Fibroblast of lung (primary cell): ENCODE measurements around the gene STK36. TPM values are rescaled to one million over a fixed set of nuclear protein-coding genes. Genes with fewer than 3 reads are reported as not detected.

Experiments used
- DNase-seq, 2 donors: peaks; one replicate each; pipeline versions ENCODE4 v3.0.0 to v3.0.0-alpha.2; 2010; ENCODE audit warnings: low read depth in 2 of 2
- H2AFZ ChIP-seq: 2 replicates; pipeline ENCODE4 v1.5.1; 2012; ENCODE audit warnings: low read length, control low read depth, inconsistent platforms
- H3K27ac ChIP-seq: 2 replicates; pipeline ENCODE4 v1.5.1; 2011; ENCODE audit warnings: low read length, control low read depth; ENCODE audit not compliant: insufficient read depth
- H3K27me3 ChIP-seq: 2 replicates; pipeline ENCODE4 v1.5.1; 2011; ENCODE audit warnings: mild to moderate bottlenecking, low read length; ENCODE audit not compliant: control insufficient read depth, insufficient read depth
- H3K36me3 ChIP-seq: 2 replicates; pipeline ENCODE4 v1.5.1; 2011; ENCODE audit warnings: low read length; ENCODE audit not compliant: control insufficient read depth, insufficient read depth
- H3K4me1 ChIP-seq: 2 replicates; pipeline ENCODE4 v1.5.1; 2011; ENCODE audit warnings: low read length; ENCODE audit not compliant: control insufficient read depth, insufficient read depth; ENCODE audit errors: extremely low read depth
- H3K4me2 ChIP-seq: 2 replicates; pipeline ENCODE4 v1.5.1; 2011; ENCODE audit warnings: low read length, control low read depth; ENCODE audit not compliant: insufficient read depth; ENCODE audit errors: extremely low read depth
- H3K4me3 ChIP-seq, 4 experiments: fragments of 200-600 bp in 1 of 4; sonication (generic) in 1 of 4; replicated peaks in 1 of 4; 2 replicates each; pipeline ENCODE4 v1.5.1; 2011 to 2016; ENCODE audit warnings: low read length in 4 of 4, low read depth in 3 of 4, mild to moderate bottlenecking in 3 of 4, control low read depth in 2 of 4, inconsistent platforms in 1 of 4, mixed read lengths in 1 of 4; ENCODE audit not compliant: insufficient read depth in 1 of 4; ENCODE audit errors: control extremely low read depth in 1 of 4
- H3K79me2 ChIP-seq: 2 replicates; pipeline ENCODE4 v1.5.1; 2012; ENCODE audit warnings: mild to moderate bottlenecking, low read length, inconsistent platforms; ENCODE audit not compliant: control insufficient read depth, insufficient read depth
- H3K9ac ChIP-seq: 2 replicates; pipeline ENCODE4 v1.5.1; 2011; ENCODE audit warnings: mild to moderate bottlenecking, low read length, control low read depth; ENCODE audit not compliant: insufficient read depth
- H3K9me3 ChIP-seq: 2 replicates; pipeline ENCODE4 v1.5.1; 2012; ENCODE audit warnings: low read depth, low read length; ENCODE audit not compliant: control insufficient read depth, insufficient read depth
- H4K20me1 ChIP-seq: 2 replicates; pipeline ENCODE4 v1.5.1; 2011; ENCODE audit warnings: low read length; ENCODE audit not compliant: control insufficient read depth, insufficient read depth; ENCODE audit errors: extremely low read depth
- EZH2 ChIP-seq: IDR thresholded peaks from 2 replicates; pipeline ENCODE4 v1.5.1; 2012; ENCODE audit warnings: low read length, control low read depth, mild to moderate bottlenecking; ENCODE audit errors: missing control alignments
- polyA plus RNA-seq, 2 donors: library from polyadenylated mRNA; depleted of rRNA in 1 of 2; stranded (reverse) in 1 of 2; unstranded in 1 of 2; fragments of >200 nt; gene quantifications; 2 replicates each; pipeline ENCODE4 v1.2.1, GENCODE V29; 2011 to 2012; ENCODE audit warnings: missing spikeins in 1 of 2
- total RNA-seq: library from RNA; depleted of rRNA; stranded (reverse); fragments of >200 nt; gene quantifications from 2 replicates; pipeline ENCODE4 v1.2.1, GENCODE V29; 2014
- TF ChIP-seq, protein P1 (sequence below), 2 donors: IDR thresholded peaks in 1 of 2; conservative IDR thresholded peaks in 1 of 2; 1 replicate in 1 of 2; 2 replicates in 1 of 2; pipeline ENCODE4 v1.5.1; 2011 to 2012; ENCODE audit warnings: low read length in 2 of 2, control low read depth in 1 of 2, inconsistent platforms in 1 of 2, low read depth in 1 of 2, mild to moderate bottlenecking in 1 of 2

The STK36 gene
- total and polyA plus RNA-seq, 2 donors (not counting 1 experiment from before 2014, with no cell fraction given), result 21.4 to 36.0 TPM

DNA sequence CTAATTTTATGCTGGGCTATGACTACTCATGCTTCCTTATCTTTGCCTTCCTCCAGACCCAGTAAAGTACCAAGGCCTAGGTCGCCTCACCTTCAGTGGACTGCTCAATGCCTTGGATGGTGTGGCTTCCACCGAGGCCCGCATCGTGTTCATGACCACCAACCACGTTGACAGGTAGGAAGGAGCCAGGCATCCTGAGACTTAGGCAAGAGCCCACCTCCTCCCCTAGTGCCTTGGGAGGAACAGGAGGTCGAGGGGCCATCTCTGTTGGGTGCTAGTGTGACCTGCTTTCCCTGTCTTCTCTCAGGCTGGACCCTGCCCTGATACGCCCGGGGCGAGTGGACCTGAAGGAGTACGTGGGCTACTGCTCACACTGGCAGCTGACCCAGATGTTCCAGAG, 9.1 kb upstream of the STK36 start:
- TF ChIP-seq, protein P1, sequence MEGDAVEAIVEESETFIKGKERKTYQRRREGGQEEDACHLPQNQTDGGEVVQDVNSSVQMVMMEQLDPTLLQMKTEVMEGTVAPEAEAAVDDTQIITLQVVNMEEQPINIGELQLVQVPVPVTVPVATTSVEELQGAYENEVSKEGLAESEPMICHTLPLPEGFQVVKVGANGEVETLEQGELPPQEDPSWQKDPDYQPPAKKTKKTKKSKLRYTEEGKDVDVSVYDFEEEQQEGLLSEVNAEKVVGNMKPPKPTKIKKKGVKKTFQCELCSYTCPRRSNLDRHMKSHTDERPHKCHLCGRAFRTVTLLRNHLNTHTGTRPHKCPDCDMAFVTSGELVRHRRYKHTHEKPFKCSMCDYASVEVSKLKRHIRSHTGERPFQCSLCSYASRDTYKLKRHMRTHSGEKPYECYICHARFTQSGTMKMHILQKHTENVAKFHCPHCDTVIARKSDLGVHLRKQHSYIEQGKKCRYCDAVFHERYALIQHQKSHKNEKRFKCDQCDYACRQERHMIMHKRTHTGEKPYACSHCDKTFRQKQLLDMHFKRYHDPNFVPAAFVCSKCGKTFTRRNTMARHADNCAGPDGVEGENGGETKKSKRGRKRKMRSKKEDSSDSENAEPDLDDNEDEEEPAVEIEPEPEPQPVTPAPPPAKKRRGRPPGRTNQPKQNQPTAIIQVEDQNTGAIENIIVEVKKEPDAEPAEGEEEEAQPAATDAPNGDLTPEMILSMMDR (conservative IDR thresholded peaks at IDR 0.05 in 1 of 2, IDR thresholded peaks at IDR 0.05 in 1 of 2; ENCODE audit: low read depth in 1 of 2, low read length in 2 of 2), result no peak
- no peak for TF ChIP-seq EZH2
- H3K79me2 ChIP-seq, result peaks cover 15% of the 10 kb centered on the region
- H2AFZ ChIP-seq, result no peak overlapping the region
- no peak overlapping the region for H3K27ac ChIP-seq
- H3K27me3 ChIP-seq, result no peaks in the 10 kb centered on the region
- no peaks in the 10 kb centered on the region for H3K4me1 ChIP-seq
- H4K20me1 ChIP-seq, result no peaks in the 10 kb centered on the region
- no peak overlapping the region for H3K4me3 ChIP-seq
- no peak overlapping the region for H3K4me2 ChIP-seq
- no peak overlapping the region for H3K9ac ChIP-seq
- H3K9me3 ChIP-seq, result no peaks in the 10 kb centered on the region
- H3K36me3 ChIP-seq, result peaks cover 32% of the 10 kb centered on the region
- no peak for DNase-seq

DNA sequence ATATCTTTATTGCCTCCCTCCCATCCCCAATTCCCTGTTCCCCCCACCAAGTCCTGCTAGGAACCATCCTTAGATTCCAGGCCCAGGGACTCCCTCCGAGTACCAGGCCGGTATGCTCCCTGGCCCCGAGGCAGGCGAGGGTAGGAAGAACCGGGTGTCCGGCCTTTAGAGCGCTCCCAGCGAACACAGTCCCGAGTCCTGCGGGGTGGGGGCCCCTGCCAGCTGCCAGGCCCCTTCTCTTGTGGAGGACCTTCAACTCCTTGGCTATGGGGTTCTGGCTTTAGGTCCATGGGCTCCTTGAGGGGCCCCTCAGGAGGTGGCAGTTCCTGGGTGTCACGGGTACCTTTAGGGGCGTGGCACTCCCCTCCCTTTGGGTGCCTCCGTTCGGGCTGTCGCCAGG, 8.0 kb upstream of the STK36 start:
- H3K36me3 ChIP-seq, result peaks cover 38% of the 10 kb centered on the region
- H3K27ac ChIP-seq, result no peak overlapping the region
- no peak overlapping the region for H2AFZ ChIP-seq
- no peak overlapping the region for H3K9ac ChIP-seq
- TF ChIP-seq, protein P1 (conservative IDR thresholded peaks at IDR 0.05 in 1 of 2, IDR thresholded peaks at IDR 0.05 in 1 of 2; ENCODE audit: low read depth in 1 of 2, low read length in 2 of 2), result no peak
- TF ChIP-seq EZH2, result no peak
- H3K4me1 ChIP-seq, result no peaks in the 10 kb centered on the region
- no peaks in the 10 kb centered on the region for H3K27me3 ChIP-seq
- H3K9me3 ChIP-seq, result no peaks in the 10 kb centered on the region
- H4K20me1 ChIP-seq, result no peaks in the 10 kb centered on the region
- DNase-seq, result no peak
- H3K4me2 ChIP-seq, result no peak overlapping the region
- no peak overlapping the region for H3K4me3 ChIP-seq
- H3K79me2 ChIP-seq, result peaks cover 8% of the 10 kb centered on the region

DNA sequence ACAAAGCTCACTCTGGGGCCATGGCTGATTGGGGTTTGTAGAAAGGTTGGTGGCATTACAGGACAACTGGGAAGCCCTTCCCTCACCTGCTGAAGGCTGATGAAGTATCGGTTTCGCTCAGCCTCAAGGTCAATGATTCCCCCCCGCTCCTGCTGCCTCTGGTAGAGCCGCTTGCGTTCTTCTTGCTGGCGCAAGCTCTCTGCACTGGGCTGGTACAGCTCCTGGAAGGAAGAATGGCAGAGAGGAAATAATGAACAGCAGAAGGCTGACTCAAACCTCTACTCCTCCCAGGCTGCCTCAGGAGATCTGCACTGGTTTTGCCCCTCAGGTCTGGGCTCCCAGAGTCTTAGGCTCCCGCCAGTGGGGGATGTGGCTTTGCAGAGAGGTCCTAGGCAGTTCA, 7.2 kb upstream of the STK36 start:
- peaks cover 41% of the 10 kb centered on the region for H3K36me3 ChIP-seq
- no peaks in the 10 kb centered on the region for H4K20me1 ChIP-seq
- H3K4me2 ChIP-seq, result no peak overlapping the region
- H3K4me3 ChIP-seq, result no peak overlapping the region
- peaks cover 14% of the 10 kb centered on the region for H3K79me2 ChIP-seq
- no peaks in the 10 kb centered on the region for H3K4me1 ChIP-seq
- no peak overlapping the region for H3K9ac ChIP-seq
- H3K9me3 ChIP-seq, result no peaks in the 10 kb centered on the region
- H3K27me3 ChIP-seq, result no peaks in the 10 kb centered on the region
- DNase-seq, result no peak
- no peak overlapping the region for H2AFZ ChIP-seq
- TF ChIP-seq, protein P1 (conservative IDR thresholded peaks at IDR 0.05 in 1 of 2, IDR thresholded peaks at IDR 0.05 in 1 of 2; ENCODE audit: low read depth in 1 of 2, low read length in 2 of 2), result no peak
- TF ChIP-seq EZH2, result no peak
- no peak overlapping the region for H3K27ac ChIP-seq
